ENCODE data around the gene FOXO3. TPM values are rescaled to one million over a fixed set of nuclear protein-coding genes. Genes with fewer than 3 reads are reported as not detected.

The FOXO3 gene
- total and polyA plus RNA-seq, 2 donors (not counting 3 experiments of a cell fraction or from before 2014, with no cell fraction given): 14.4 to 16.9 TPM

DNA sequence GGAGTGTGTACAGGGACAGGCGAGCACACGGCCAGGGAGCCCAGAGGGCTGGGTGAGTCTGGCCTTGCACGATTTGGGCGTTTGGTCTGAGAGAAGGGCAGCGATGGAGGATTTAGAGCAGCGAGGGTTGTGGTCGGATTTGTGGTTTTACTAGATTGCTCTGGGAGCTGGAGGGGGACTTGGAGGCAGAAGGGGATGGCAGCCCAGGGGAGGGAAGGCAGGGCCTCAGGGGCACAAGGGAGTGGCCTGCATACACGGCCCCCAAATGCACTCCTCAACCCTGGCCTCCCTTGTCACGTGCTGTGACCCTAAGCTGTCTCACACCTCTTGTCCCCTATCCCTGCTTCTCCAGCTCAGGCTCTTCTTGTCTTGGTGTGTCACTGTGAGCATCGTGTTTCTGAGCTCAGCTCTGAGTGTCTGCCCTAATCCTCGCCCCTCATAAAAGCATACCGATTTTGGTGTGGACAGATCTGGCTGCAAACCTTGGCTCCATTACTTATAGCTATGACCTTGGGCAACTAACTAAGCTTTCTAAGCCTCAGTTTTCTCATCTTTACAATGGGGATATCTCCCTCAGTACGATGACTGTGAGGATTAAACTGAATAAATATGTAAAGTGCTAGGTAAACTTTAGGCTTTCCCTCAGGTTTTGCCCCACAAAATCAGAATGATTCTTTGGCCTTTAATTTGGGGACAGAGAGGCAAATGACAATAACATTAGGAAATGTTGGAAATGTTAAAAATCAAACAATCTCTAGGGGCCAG lies 167.4 kb downstream of the FOXO3 start:
- BruUV-seq (replicated peaks): no TSS peak

DNA sequence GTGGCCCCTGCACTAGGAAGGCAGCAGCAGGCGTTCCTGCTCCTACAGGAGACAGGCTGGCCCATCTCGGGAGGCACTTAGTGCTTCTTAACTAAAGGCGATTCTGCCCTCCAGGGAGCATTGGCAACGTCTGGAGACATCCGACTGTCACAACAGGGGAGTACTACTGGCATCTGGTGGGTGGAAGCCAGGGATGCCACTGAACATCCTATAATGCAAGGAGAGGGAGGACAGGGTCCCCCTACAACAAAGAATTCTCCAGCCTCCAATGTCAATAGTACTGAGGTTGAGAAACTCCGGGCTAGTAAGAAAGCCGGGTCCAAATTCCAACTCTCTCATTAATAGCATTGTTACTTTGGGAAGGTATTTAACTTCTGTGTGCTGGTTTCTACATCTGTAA lies 168.1 kb downstream of the FOXO3 start:
- POLR2A ChIA-PET: no interaction called here
- CTCF ChIA-PET: interaction anchor here (1.3 to 2.7 kb wide), 2 partner anchors 7 to 8 kb away, joined by 4 to 8 read pairs; no protein-coding TSS in a partner anchor
- H3K9me1 ChIP-seq (replicated peaks; ENCODE audit: control insufficient read depth, extremely low read depth, insufficient read depth, low read length): no peaks in the 10 kb centered on the region
- DNase-seq (ENCODE audit: low read depth, low spot score): no peak
- BruUV-seq (replicated peaks): no TSS peak
- intact Hi-C loops (cut with micrococcal nuclease) (no loop called here), dilution Hi-C loops (cut with MboI; ENCODE audit: extremely low pct_ligation_motif_present, low sequenced_read_pairs) (no loop called here)
- no peak for TF ChIP-seq FOS (IDR thresholded peaks at IDR 0.05; ENCODE audit: borderline replicate concordance, insufficient read depth, low read length)
- TF ChIP-seq EZH2 (IDR thresholded peaks at IDR 0.05; ENCODE audit: borderline replicate concordance, low read depth, low read length, severe bottlenecking): no peak
- TF ChIP-seq POLR2AphosphoS5 (IDR thresholded peaks at IDR 0.05; ENCODE audit: insufficient read depth, low read depth, low read length): no peak
- no peak for TF ChIP-seq GATA2 (IDR thresholded peaks at IDR 0.05; ENCODE audit: insufficient read depth, insufficient read length, low read depth, low read length)
- TF ChIP-seq, protein P1, sequence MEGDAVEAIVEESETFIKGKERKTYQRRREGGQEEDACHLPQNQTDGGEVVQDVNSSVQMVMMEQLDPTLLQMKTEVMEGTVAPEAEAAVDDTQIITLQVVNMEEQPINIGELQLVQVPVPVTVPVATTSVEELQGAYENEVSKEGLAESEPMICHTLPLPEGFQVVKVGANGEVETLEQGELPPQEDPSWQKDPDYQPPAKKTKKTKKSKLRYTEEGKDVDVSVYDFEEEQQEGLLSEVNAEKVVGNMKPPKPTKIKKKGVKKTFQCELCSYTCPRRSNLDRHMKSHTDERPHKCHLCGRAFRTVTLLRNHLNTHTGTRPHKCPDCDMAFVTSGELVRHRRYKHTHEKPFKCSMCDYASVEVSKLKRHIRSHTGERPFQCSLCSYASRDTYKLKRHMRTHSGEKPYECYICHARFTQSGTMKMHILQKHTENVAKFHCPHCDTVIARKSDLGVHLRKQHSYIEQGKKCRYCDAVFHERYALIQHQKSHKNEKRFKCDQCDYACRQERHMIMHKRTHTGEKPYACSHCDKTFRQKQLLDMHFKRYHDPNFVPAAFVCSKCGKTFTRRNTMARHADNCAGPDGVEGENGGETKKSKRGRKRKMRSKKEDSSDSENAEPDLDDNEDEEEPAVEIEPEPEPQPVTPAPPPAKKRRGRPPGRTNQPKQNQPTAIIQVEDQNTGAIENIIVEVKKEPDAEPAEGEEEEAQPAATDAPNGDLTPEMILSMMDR (IDR thresholded peaks at IDR 0.05; ENCODE audit: extremely low read depth in 1 of 2, insufficient read depth in 1 of 2, low read depth in 1 of 2, low read length in 2 of 2): no peak
- no peak for TF ChIP-seq POLR2A (IDR thresholded peaks at IDR 0.05; ENCODE audit: low read depth, low read length)
- TF ChIP-seq MYC (IDR thresholded peaks at IDR 0.05; ENCODE audit: low read depth, low read length): no peak
- TF ChIP-seq, protein P2, sequence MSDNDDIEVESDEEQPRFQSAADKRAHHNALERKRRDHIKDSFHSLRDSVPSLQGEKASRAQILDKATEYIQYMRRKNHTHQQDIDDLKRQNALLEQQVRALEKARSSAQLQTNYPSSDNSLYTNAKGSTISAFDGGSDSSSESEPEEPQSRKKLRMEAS (IDR thresholded peaks at IDR 0.05; ENCODE audit: insufficient read depth, insufficient read length): no peak
- no peak for TF ChIP-seq JUN (IDR thresholded peaks at IDR 0.05; ENCODE audit: borderline replicate concordance, insufficient read depth, insufficient read length, low read depth)
- no peak overlapping the region for H3K4me2 ChIP-seq (ENCODE audit: insufficient read depth, low read length)
- no peaks in the 10 kb centered on the region for H3K36me3 ChIP-seq (ENCODE audit: control insufficient read depth in 2 of 2, extremely low read depth in 1 of 2, insufficient read depth in 2 of 2, low read length in 2 of 2)
- H4K20me1 ChIP-seq (replicated peaks; ENCODE audit: control insufficient read depth, extremely low read depth, insufficient read depth, low read length): no peaks in the 10 kb centered on the region
- H3K9ac ChIP-seq (replicated peaks; ENCODE audit: extremely low read depth, insufficient read depth, low read length): no peak overlapping the region
- H3K9me3 ChIP-seq (replicated peaks; ENCODE audit: control insufficient read depth, insufficient read depth, low read length): no peaks in the 10 kb centered on the region
- no peak overlapping the region for H3K27ac ChIP-seq (ENCODE audit: insufficient read depth, low read depth, low read length)
- FAIRE-seq: no peak
- H3K27me3 ChIP-seq (ENCODE audit: control insufficient read depth in 2 of 2, insufficient read depth in 2 of 2, low read length in 2 of 2): peaks cover 0 to 3% of the 10 kb centered on the region in 2 experiments
- no peaks in the 10 kb centered on the region for H3K4me1 ChIP-seq (ENCODE audit: control insufficient read depth, extremely low read depth, insufficient read depth, low read length)
- H3K79me2 ChIP-seq (ENCODE audit: control insufficient read depth, insufficient read depth, low read length): no peaks in the 10 kb centered on the region
- no peak overlapping the region for H3K4me3 ChIP-seq (replicated peaks in 1 of 3; ENCODE audit: insufficient read depth in 1 of 3, low read depth in 1 of 3, low read length in 3 of 3)
- H2AFZ ChIP-seq (ENCODE audit: low read depth, low read length): no peak overlapping the region

More for the DNA sequence above, 167.4 kb downstream of the FOXO3 start:
- intact Hi-C loops (cut with micrococcal nuclease) (no loop called here), dilution Hi-C loops (cut with MboI; ENCODE audit: extremely low pct_ligation_motif_present, low sequenced_read_pairs) (no loop called here)
- Histone ChIP-seq H3K9me3 (replicated peaks; ENCODE audit: control insufficient read depth, insufficient read depth, low read length) (no peaks in the 10 kb centered on the region), H3K9ac (replicated peaks; ENCODE audit: extremely low read depth, insufficient read depth, low read length) (no peak overlapping the region), H3K36me3 (ENCODE audit: control insufficient read depth in 2 of 2, extremely low read depth in 1 of 2, insufficient read depth in 2 of 2, low read length in 2 of 2) (no peaks in the 10 kb centered on the region), H3K4me1 (ENCODE audit: control insufficient read depth, extremely low read depth, insufficient read depth, low read length) (no peaks in the 10 kb centered on the region), H3K9me1 (replicated peaks; ENCODE audit: control insufficient read depth, extremely low read depth, insufficient read depth, low read length) (no peaks in the 10 kb centered on the region), H3K79me2 (ENCODE audit: control insufficient read depth, insufficient read depth, low read length) (no peaks in the 10 kb centered on the region), H3K4me3 (replicated peaks in 1 of 3; ENCODE audit: insufficient read depth in 1 of 3, low read depth in 1 of 3, low read length in 3 of 3) (no peak overlapping the region), H4K20me1 (replicated peaks; ENCODE audit: control insufficient read depth, extremely low read depth, insufficient read depth, low read length) (no peaks in the 10 kb centered on the region), H3K4me2 (ENCODE audit: insufficient read depth, low read length) (no peak overlapping the region), H3K27ac (ENCODE audit: insufficient read depth, low read depth, low read length) (no peak overlapping the region), H3K27me3 (ENCODE audit: control insufficient read depth in 2 of 2, insufficient read depth in 2 of 2, low read length in 2 of 2) (peaks cover 0 to 3% of the 10 kb centered on the region in 2 experiments), H2AFZ (ENCODE audit: low read depth, low read length) (no peak overlapping the region)
- no peak for FAIRE-seq
- POLR2A ChIA-PET: no interaction called here
- DNase-seq (ENCODE audit: low read depth, low spot score): no peak
- CTCF ChIA-PET: interaction anchor here (1.3 kb wide), 1 partner anchor 8 kb away, joined by 4 read pairs; no protein-coding TSS in a partner anchor
- TF ChIP-seq MYC (IDR thresholded peaks at IDR 0.05; ENCODE audit: low read depth, low read length): no peak
